ENCODE results near the gene TBC1D1. TPM values are rescaled to one million over a fixed set of nuclear protein-coding genes. Genes with fewer than 3 reads are reported as not detected.

The TBC1D1 gene
- total and polyA plus RNA-seq, 2 of the 8 experiments (the other 6 are each of a cell fraction or from before 2014, with no cell fraction given) = 96.9 to 162 TPM

DNA sequence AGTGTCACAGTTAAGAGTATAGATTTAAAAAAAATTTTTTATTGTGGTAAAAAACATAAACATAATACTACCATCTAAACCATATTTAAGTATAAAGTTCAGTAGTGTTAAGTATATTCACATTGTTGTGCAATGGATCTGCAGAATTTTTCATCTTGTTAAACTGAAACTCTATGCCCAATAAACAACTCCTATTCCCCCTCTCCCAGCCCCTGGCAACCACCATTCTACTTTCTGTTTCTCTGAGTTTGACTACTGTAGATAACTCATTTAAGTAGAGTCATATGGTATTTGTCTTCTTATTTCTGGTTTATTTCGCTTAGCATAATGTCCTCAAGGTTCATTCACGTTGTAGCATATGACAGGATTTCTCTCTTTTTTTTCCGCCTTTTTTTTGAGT, 181.7 kb downstream of the TBC1D1 start:
- Histone ChIP-seq H3K4me2 (ENCODE audit: insufficient read depth in 1 of 2, low read depth in 2 of 2, low read length in 2 of 2) (no peak overlapping the region), H4K91ac (replicated peaks; ENCODE audit: insufficient read length, low read length) (no peak overlapping the region), H3K9ac (replicated peaks in 1 of 4; ENCODE audit: extremely low read depth in 1 of 4, low read depth in 3 of 4, low read length in 3 of 4) (no peak overlapping the region), H4K8ac (ENCODE audit: extremely low read depth, insufficient read depth, low read length) (no peak overlapping the region), H3K4me3 (ENCODE audit: extremely low read depth in 1 of 4, insufficient read depth in 2 of 4, low read depth in 3 of 4, low read length in 4 of 4) (no peak overlapping the region), H4K5ac (ENCODE audit: insufficient read length, low read depth, low read length) (no peak overlapping the region), H3K14ac (ENCODE audit: insufficient read length) (no peak overlapping the region), H3K36me3 (ENCODE audit: control insufficient read depth in 2 of 4, insufficient read depth in 4 of 4, low read length in 3 of 4) (no peaks in the 10 kb centered on the region; a peak in 1 of 8 replicates), H2AK5ac (ENCODE audit: low read depth, low read length) (no peak overlapping the region), H3K4ac (replicated peaks; ENCODE audit: insufficient read length, low read depth, low read length) (no peak overlapping the region), H2BK5ac (ENCODE audit: low read depth, low read length) (no peak overlapping the region), H3K56ac (replicated peaks; ENCODE audit: insufficient read length, low read depth, low read length) (no peak overlapping the region), H3K23me2 (ENCODE audit: low read depth, low read length) (no peaks in the 10 kb centered on the region), H3K4me1 (replicated peaks in 1 of 4; ENCODE audit: control insufficient read depth in 3 of 4, insufficient read depth in 4 of 4, low read length in 3 of 4) (peaks cover 0 to 2% (median 0%) of the 10 kb centered on the region in 4 experiments; a peak in 1 of 7 replicates), H2BK120ac (replicated peaks; ENCODE audit: low read depth, low read length) (no peak overlapping the region), H2BK20ac (ENCODE audit: low read length) (no peak overlapping the region), H2BK15ac (ENCODE audit: low read length) (no peak overlapping the region), H4K20me1 (replicated peaks in 1 of 2; ENCODE audit: control insufficient read depth in 1 of 2, insufficient read depth in 2 of 2, low read length in 2 of 2) (no peaks in the 10 kb centered on the region), H3K18ac (ENCODE audit: extremely low read depth, low read length) (no peak overlapping the region), H3K9me3 (ENCODE audit: insufficient read depth in 2 of 2, low read depth in 1 of 2, low read length in 1 of 2) (no peaks in the 10 kb centered on the region), H3K79me1 (ENCODE audit: low read depth, low read length) (no peaks in the 10 kb centered on the region; the same call in 1 of the 2 replicates), H3K27me3 (replicated peaks in 1 of 4; ENCODE audit: control insufficient read depth in 3 of 4, extremely low read depth in 1 of 4, insufficient read depth in 3 of 4, low read length in 3 of 4) (no peaks in the 10 kb centered on the region), H3K27ac (ENCODE audit: low read depth, low read length) (no peak overlapping the region), H2BK12ac (ENCODE audit: low read depth, low read length) (no peak overlapping the region), H3K79me2 (ENCODE audit: control insufficient read depth in 1 of 2, insufficient read depth in 2 of 2, low read length in 2 of 2) (no peaks in the 10 kb centered on the region), H2AFZ (ENCODE audit: low read length) (no peak overlapping the region), H3K23ac (ENCODE audit: insufficient read length) (no peak overlapping the region)
- POLR2A ChIA-PET (ENCODE audit: partially characterized antibody) = interaction anchor here (0.5 kb wide), 1 partner anchor 8 kb away, joined by 3 read pairs; no protein-coding TSS in a partner anchor
- 93% methylated on average over 3 of the region's 3 CpGs; no CpG with 5 or more reads in 1 of the 2 experiments for whole genome bisulfite sequencing, 2 experiments (ENCODE audit: extremely low coverage in 1 of 2, insufficient coverage in 1 of 2, insufficient read length in 1 of 2, insufficient replicate concordance in 2 of 2, low coverage in 1 of 2, low lambda C conversion rate in 2 of 2, missing lambda C conversion rate in 1 of 2)
- no peak for DNase-seq (ENCODE audit: low read depth in 1 of 2, low spot score in 2 of 2)
- CTCF ChIA-PET (ENCODE audit: partially characterized antibody) = interaction anchor here (0.9 to 4.8 kb wide), 6 partner anchors 13 to 63 kb away, joined by 3 to 49 read pairs (median 4); no protein-coding TSS in a partner anchor
- no peak for FAIRE-seq
- TF ChIP-seq ZNF274 (IDR thresholded peaks at IDR 0.05; ENCODE audit: borderline replicate concordance, extremely low read depth, low read length) = no peak
- TF ChIP-seq TCF12 (IDR thresholded peaks at IDR 0.05; ENCODE audit: low read depth, low read length) = no peak
- no peak for TF ChIP-seq SP4 (IDR thresholded peaks at IDR 0.05; ENCODE audit: low read length)
- no peak for TF ChIP-seq SIN3A (conservative IDR thresholded peaks at IDR 0.05 in 1 of 2, IDR thresholded peaks at IDR 0.05 in 1 of 2; ENCODE audit: low read depth in 1 of 2, low read length in 2 of 2)
- TF ChIP-seq CEBPB (IDR thresholded peaks at IDR 0.05; ENCODE audit: low read depth, low read length) = no peak
- no peak for TF ChIP-seq SUZ12 (IDR thresholded peaks at IDR 0.05; ENCODE audit: low read length)
- TF ChIP-seq CTBP2 (IDR thresholded peaks at IDR 0.05; ENCODE audit: borderline replicate concordance, insufficient read depth, insufficient read length, low read length) = no peak
- no peak for TF ChIP-seq SIRT6 (IDR thresholded peaks at IDR 0.05; ENCODE audit: low read length)
- no peak for TF ChIP-seq BCL11A (IDR thresholded peaks at IDR 0.05; ENCODE audit: low read depth in 2 of 2, low read length in 2 of 2)
- TF ChIP-seq KDM5A (IDR thresholded peaks at IDR 0.05; ENCODE audit: low read length) = no peak
- TF ChIP-seq, protein P1, sequence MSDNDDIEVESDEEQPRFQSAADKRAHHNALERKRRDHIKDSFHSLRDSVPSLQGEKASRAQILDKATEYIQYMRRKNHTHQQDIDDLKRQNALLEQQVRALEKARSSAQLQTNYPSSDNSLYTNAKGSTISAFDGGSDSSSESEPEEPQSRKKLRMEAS (IDR thresholded peaks at IDR 0.05) = no peak
- TF ChIP-seq YY1 (IDR thresholded peaks at IDR 0.05; ENCODE audit: low read depth, low read length) = no peak
- no peak for TF ChIP-seq CREB1 (IDR thresholded peaks at IDR 0.05)
- no peak for TF ChIP-seq BRCA1 (IDR thresholded peaks at IDR 0.05; ENCODE audit: low read depth, low read length)
- no peak for TF ChIP-seq CBX8 (IDR thresholded peaks at IDR 0.05; ENCODE audit: borderline replicate concordance, low read depth, low read length)
- no peak for TF ChIP-seq TEAD4 (IDR thresholded peaks at IDR 0.05; ENCODE audit: low read depth, low read length)
